Measurements from ENCODE around the gene RHCG. TPM values are rescaled to one million over a fixed set of nuclear protein-coding genes. Genes with fewer than 3 reads are reported as not detected.

RHCG gene
- total RNA-seq, 3 donors from 2014 or later = not detected

DNA sequence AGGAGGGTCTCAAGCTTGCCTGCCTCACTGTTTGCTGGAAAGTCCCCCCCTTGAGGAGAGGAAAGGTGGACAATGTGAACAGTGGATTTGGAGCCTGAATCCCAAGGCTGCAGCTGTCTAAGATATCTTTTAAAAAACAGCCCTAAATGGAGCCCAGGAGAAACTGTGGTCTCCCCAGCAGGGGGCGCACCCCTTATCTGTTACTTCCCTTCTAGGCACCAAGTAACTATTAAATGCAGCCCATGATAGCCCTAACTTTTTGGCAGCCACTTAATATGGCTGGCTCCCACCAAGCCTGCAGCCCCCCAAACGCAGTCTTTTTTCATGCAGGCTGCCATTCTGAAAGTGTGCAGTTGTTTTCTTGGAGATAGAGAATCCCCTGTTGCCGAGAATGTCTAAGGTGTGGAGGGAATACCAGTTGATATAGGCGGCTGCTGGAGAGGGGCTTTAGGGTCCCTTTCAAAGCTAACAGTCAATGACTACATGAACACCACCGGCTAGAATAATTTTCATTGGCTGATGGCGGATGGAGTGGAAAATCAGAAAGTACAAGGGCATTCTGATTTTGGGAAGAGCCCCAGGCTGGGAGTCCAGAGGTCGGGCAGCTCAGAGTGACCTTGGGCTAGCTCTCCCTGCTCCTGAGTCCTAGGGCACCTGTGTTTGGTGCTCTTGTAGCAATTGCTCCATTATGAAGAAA, 1.3 kb downstream of the RHCG start:
- Mint-ChIP-seq H3K4me3 (no peak overlapping the region), H3K36me3 (ENCODE audit: insufficient read depth) (no peaks in the 10 kb centered on the region), H3K9me3 (no peaks in the 10 kb centered on the region), H3K27me3 (ENCODE audit: low read depth) (peaks cover 70% of the 10 kb centered on the region), H3K4me1 (ENCODE audit: low read depth) (peaks cover 9% of the 10 kb centered on the region)
- ATAC-seq (no peak), DNase-seq (no peak)

DNA sequence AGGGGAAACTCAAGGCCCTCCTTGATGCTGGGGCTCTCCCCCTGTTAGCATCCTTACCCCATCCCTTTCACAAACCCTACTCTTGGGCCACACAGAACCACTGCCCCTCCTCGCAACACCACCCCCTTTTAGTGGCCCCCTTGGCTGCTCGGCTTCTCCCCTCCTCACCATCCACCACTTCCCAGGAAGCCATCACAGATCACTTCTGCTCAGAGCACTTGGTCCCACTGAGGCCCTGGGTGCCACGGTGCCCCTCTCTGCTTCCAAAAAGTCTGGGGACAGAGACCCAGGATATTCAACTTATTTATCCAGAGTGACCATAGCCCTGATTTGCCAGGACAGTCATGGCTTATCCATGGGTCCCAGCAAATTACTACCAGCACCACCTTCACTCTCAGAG, 2.4 kb downstream of the RHCG start:
- H3K36me3 Mint-ChIP-seq (ENCODE audit: insufficient read depth) = no peaks in the 10 kb centered on the region
- H3K9me3 Mint-ChIP-seq = no peaks in the 10 kb centered on the region
- peaks cover 9% of the 10 kb centered on the region for H3K4me1 Mint-ChIP-seq (ENCODE audit: low read depth)
- no peak for ATAC-seq
- no peak for DNase-seq
- H3K4me3 Mint-ChIP-seq = no peak overlapping the region
- H3K27me3 Mint-ChIP-seq (ENCODE audit: low read depth) = peaks cover 64% of the 10 kb centered on the region

DNA sequence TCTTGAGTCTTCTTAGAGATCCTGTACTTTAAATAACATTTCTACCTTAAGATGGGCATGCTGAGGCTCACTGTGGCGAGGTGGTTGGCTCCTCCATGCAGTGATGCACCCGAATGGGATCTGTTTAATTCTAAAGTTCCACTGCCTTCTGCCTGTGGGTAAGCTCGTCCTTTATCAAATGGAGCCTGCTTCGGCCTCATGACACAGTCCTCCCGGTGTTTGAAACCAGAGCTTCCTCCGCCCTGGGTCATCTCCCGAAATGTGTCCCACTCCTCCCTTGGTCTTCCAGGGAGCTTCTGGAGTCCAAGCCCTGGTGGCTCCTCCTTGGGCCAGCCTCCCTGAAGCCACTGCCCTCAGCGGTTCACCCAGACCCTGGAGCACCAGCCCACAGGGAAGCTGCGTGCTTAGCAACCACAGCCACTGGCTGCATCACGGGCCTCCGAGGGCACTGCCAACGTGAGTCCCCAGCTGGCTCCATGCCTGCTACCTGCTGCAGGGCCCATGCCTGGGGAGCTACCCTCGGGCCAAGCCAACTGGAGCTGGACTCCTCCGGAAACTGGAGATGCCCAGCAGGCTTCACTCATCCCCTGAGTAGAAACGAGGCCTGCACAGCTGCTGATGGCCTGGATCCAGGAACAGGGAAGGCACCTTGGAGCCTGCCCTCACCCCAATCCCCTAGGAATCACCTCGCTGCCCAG, 3.3 kb downstream of the RHCG start:
- Mint-ChIP-seq H3K9me3 (no peaks in the 10 kb centered on the region), H3K4me1 (ENCODE audit: low read depth) (peaks cover 9% of the 10 kb centered on the region), H3K27me3 (ENCODE audit: low read depth) (peaks cover 55% of the 10 kb centered on the region), H3K4me3 (no peak overlapping the region), H3K36me3 (ENCODE audit: insufficient read depth) (no peaks in the 10 kb centered on the region)
- no peak for DNase-seq
- ATAC-seq = no peak

DNA sequence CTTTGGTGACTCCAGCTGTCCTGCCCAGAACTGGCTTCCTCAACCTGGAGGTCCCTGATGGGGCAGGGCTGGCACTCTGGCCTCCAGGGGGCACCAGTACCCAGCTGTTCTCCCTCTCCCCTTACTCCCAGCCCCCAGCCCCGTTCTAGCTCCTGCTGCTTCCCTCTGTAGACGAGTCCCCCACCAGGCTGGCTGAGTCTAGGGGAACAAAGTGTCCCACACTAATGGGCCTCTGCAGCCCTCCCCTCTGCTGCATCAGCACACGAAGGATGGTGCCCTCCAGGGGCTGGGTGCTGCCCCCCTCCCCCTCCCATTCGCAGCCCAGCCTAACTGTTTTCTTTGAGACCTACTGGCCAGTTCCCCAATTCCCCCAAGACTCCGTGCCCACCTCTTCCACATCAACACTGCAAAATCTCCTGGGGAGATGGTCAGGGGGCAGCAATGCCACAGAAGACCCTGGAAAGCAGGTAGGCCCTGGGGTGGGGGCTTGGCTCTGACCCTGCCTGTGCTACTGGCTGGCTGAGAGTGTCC, 4.2 kb downstream of the RHCG start:
- H3K4me1 Mint-ChIP-seq (ENCODE audit: low read depth) = peaks cover 9% of the 10 kb centered on the region
- H3K27me3 Mint-ChIP-seq (ENCODE audit: low read depth) = peaks cover 61% of the 10 kb centered on the region
- DNase-seq = no peak

DNA sequence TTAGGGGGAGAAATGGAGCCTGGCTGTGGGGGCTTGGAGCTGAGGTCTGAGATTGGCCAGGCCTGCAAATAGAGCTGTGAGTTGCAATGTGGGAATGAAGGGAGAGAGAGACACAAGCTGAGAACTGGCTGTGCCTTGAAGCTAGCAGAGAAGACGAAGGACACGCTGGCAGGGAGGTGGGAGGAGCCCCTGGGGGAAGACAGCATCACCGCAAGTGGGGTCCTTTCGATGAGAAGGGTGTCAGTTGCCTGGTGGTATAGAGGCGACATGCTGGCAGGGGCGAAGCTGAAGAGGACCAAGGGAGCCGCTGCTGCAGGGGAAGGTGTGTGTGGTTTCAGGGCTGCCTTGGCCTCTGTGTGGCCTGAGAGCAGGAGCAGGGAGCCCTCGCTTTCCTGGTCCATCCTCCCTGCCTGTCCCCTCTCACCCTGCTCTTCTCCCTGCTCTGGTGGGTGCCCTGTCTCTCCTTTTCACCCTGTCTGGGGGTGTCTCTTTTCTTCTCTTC, 5.5 kb downstream of the RHCG start:
- Mint-ChIP-seq H3K9me3 (no peaks in the 10 kb centered on the region), H3K27me3 (ENCODE audit: low read depth) (peaks cover 58% of the 10 kb centered on the region), H3K4me1 (ENCODE audit: low read depth) (peaks cover 8% of the 10 kb centered on the region), H3K4me3 (no peak overlapping the region), H3K36me3 (ENCODE audit: insufficient read depth) (no peaks in the 10 kb centered on the region)
- DNase-seq (no peak), ATAC-seq (no peak)

More for the DNA sequence above, 4.2 kb downstream of the RHCG start:
- ATAC-seq = no peak
- Mint-ChIP-seq H3K9me3 (no peaks in the 10 kb centered on the region), H3K4me3 (no peak overlapping the region), H3K36me3 (ENCODE audit: insufficient read depth) (no peaks in the 10 kb centered on the region)

DNA sequence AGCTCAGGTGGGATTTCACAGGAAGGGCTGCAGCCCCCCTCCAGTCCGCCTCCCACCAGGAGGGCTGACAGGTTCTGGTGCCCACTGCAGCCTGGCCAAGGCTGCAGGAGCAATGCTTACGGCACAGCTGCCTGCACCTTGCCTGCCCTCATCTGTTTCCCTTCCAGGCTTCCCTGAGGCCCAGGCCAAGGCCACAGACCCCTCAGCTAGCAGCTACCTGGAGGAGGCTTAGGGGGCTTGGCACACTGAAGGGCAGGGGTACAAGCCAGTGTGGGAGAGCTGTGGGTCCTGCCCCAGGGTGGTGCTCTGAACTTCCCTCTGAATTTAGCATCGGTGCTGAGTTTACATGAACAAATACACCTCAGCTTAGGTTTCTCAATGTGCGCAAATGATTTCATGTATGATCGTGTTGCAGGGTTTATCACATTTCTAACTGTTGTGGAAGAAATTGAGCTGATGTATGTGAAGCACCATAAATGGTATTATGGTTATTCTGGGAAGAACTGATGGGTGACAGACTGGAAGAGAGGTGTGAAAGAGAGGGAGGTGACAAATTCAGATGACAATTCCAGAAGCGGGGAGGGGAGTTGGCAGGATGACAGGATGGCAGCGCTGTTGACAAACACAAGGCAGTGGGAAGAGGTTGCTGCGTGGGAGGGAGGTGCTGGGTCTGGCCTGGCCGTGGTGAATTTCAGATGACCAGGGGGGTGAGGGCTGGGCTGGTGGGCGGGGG, 6.1 kb downstream of the RHCG start:
- Mint-ChIP-seq H3K4me1 (ENCODE audit: low read depth) (peaks cover 8% of the 10 kb centered on the region), H3K9me3 (no peaks in the 10 kb centered on the region), H3K36me3 (ENCODE audit: insufficient read depth) (no peaks in the 10 kb centered on the region), H3K4me3 (no peak overlapping the region), H3K27me3 (ENCODE audit: low read depth) (peaks cover 58% of the 10 kb centered on the region)
- DNase-seq (no peak), ATAC-seq (no peak)

DNA sequence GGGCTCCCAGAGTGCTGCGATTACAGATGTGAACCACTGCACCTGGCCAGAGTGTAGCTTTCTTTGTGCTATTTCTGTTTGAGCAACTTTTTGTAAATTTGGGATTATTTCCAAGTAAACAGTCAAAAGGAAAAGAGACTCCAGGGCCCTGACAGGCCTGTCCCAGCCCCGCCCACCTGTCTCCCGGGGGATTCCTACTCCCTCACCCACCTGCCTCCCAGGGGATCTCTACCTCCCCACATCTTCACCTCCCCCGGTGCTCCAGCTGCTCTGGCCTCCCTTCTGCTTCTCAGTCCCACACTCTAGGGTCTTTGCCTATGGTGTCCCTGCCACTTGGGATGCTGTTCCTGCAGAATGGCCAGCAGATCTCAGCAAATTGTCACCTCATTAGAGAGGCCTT, 7.0 kb downstream of the RHCG start:
- Mint-ChIP-seq H3K4me3 (no peak overlapping the region), H3K27me3 (ENCODE audit: low read depth) (peaks cover 52% of the 10 kb centered on the region), H3K4me1 (ENCODE audit: low read depth) (peaks cover 8% of the 10 kb centered on the region), H3K36me3 (ENCODE audit: insufficient read depth) (no peaks in the 10 kb centered on the region), H3K9me3 (no peaks in the 10 kb centered on the region)
- DNase-seq (no peak), ATAC-seq (no peak)

DNA sequence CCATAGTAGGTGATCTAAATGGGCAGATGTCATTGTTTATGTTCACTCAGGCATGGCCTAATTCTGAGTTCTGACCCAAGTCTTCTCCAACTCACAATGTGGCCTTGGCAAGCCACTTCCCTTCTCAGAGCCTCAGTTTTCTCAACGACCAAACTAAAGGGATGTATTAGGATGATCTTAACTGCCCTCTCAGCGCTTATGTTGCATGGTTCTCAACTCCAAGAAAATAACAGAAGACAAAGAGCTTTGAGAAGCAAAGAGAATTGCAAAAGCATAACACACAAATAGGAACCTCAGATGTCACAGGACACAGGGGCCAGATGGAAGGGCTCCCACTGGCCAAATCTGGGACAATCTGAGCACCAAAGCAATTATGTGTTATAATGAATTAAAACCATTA, 8.6 kb downstream of the RHCG start:
- peaks cover 61% of the 10 kb centered on the region for H3K27me3 Mint-ChIP-seq (ENCODE audit: low read depth)

DNA sequence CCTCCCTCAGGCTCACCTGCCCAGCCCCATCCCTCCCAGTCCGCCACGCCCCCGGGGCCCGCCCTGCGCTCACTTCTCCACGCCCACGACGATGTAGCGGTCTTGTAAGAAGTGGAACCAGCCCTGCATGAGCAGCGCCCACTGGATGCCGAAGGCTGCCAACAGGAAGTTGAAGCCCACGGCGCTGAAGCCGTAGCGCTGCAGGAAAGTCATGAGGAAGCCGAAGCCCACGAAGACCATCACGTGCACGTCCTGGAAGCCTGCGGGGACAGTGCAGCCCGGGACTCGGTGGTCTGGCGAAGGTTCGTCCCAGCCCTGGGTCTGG, 9.7 kb downstream of the RHCG start:
- Mint-ChIP-seq H3K4me1 (ENCODE audit: low read depth) (peaks cover 8% of the 10 kb centered on the region), H3K9me3 (no peaks in the 10 kb centered on the region), H3K27me3 (ENCODE audit: low read depth) (peaks cover 60% of the 10 kb centered on the region), H3K36me3 (ENCODE audit: insufficient read depth) (no peaks in the 10 kb centered on the region), H3K4me3 (no peak overlapping the region)
- ATAC-seq (peak; percentile 67 to 72), DNase-seq (peak; percentile 24)

More for the DNA sequence above, 8.6 kb downstream of the RHCG start:
- DNase-seq (no peak), ATAC-seq (no peak)
- no peaks in the 10 kb centered on the region for H3K9me3 Mint-ChIP-seq
- H3K4me3 Mint-ChIP-seq = no peak overlapping the region
- no peaks in the 10 kb centered on the region for H3K36me3 Mint-ChIP-seq (ENCODE audit: insufficient read depth)
- H3K4me1 Mint-ChIP-seq (ENCODE audit: low read depth) = peaks cover 8% of the 10 kb centered on the region

DNA sequence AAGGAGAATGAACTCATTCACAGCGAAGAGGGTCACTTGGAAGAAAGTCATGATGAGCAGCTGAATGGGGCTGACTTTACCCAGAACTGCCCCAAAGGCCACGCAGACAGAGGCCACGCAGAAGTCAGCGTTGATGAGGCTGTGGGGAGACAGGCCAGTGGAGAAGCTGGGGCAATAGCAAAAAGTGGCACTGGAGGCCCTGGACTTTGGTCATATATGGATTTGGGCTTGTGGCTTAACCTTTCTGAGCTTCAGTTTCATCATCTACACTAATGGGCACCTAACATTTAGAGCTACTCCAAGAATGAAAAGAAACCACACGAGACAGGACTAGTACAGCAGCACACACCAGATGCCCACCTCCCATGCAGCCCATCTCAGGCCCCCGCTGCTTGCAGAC, 13.3 kb downstream of the RHCG start:
- Mint-ChIP-seq H3K36me3 (ENCODE audit: insufficient read depth) (no peaks in the 10 kb centered on the region), H3K27me3 (ENCODE audit: low read depth) (peaks cover 65% of the 10 kb centered on the region), H3K9me3 (no peaks in the 10 kb centered on the region), H3K4me3 (no peak overlapping the region), H3K4me1 (ENCODE audit: low read depth) (peaks cover 8% of the 10 kb centered on the region)
- no peak for DNase-seq
- ATAC-seq = no peak

DNA sequence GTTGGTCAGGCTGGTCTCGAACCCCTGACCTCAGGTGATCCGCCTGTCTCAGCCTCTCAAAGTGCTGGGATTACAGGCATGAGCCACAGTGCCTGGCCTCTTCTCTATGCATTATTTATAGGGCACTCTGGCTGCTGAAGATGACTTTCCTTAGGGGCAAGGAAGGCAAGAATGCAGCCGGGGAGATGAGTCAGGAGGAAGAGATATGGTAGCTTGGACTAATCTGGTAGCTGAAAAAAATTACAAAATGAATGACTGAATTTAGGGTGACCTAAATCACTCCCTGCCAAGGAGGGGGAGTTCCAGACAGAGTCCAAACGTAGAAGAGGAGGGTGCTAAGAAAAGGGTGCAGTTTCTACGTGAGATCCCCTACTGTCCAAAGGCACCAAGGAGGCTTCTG, 14.2 kb downstream of the RHCG start:
- H3K4me3 Mint-ChIP-seq = no peak overlapping the region
- H3K9me3 Mint-ChIP-seq = no peaks in the 10 kb centered on the region
- ATAC-seq (no peak), DNase-seq (no peak)
- H3K27me3 Mint-ChIP-seq (ENCODE audit: low read depth) = peaks cover 56% of the 10 kb centered on the region
- peaks cover 8% of the 10 kb centered on the region for H3K4me1 Mint-ChIP-seq (ENCODE audit: low read depth)
- H3K36me3 Mint-ChIP-seq (ENCODE audit: insufficient read depth) = no peaks in the 10 kb centered on the region

DNA sequence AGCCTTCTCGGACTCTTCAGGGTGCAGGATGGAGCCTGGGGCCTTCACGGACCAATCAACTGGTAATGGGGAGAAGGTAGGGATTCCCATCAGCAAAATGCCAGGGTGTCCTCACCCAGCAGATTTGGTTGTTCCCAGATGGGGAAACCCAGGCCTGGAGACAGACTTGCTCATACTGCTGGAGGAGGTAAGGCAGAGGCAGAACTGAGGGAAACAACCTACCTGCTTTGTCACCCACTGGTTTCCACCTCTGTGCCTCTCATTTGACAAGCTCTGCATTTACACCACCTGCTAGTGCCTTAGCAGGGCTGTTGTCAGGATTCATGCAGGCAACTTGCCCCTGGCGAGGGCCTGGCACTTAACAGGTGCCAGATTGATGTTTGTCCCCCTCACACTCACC, 15.9 kb downstream of the RHCG start:
- H3K4me1 Mint-ChIP-seq (ENCODE audit: low read depth) = no peaks in the 10 kb centered on the region
- no peak for DNase-seq
- H3K4me3 Mint-ChIP-seq = no peak overlapping the region
- no peaks in the 10 kb centered on the region for H3K36me3 Mint-ChIP-seq (ENCODE audit: insufficient read depth)
- H3K9me3 Mint-ChIP-seq = no peaks in the 10 kb centered on the region
- no peak for ATAC-seq
- H3K27me3 Mint-ChIP-seq (ENCODE audit: low read depth) = peaks cover 45% of the 10 kb centered on the region

DNA sequence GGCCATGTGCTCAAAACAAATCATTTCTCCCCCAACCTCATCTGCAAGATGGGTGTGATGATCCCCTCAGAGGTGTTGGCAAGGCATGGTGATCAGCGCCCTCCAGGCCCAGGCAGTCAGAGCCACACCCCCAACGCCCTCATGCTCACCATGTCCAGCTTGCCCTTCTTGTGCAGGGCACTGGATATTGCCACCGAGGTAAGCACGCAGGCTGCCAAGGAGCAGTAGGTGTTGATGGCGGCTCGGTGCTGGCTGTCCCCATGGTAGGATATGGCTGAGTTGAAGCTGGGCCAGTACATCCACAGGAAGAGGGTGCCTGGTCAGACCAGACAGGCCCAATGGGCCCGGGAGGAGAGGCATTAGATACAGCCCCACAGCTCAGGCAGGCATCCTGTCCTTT, 17.2 kb downstream of the RHCG start:
- Mint-ChIP-seq H3K36me3 (ENCODE audit: insufficient read depth) (no peaks in the 10 kb centered on the region), H3K4me3 (no peak overlapping the region), H3K9me3 (no peaks in the 10 kb centered on the region), H3K27me3 (ENCODE audit: low read depth) (peaks cover 39% of the 10 kb centered on the region), H3K4me1 (ENCODE audit: low read depth) (no peaks in the 10 kb centered on the region)
- DNase-seq = no peak
- ATAC-seq = no peak

DNA sequence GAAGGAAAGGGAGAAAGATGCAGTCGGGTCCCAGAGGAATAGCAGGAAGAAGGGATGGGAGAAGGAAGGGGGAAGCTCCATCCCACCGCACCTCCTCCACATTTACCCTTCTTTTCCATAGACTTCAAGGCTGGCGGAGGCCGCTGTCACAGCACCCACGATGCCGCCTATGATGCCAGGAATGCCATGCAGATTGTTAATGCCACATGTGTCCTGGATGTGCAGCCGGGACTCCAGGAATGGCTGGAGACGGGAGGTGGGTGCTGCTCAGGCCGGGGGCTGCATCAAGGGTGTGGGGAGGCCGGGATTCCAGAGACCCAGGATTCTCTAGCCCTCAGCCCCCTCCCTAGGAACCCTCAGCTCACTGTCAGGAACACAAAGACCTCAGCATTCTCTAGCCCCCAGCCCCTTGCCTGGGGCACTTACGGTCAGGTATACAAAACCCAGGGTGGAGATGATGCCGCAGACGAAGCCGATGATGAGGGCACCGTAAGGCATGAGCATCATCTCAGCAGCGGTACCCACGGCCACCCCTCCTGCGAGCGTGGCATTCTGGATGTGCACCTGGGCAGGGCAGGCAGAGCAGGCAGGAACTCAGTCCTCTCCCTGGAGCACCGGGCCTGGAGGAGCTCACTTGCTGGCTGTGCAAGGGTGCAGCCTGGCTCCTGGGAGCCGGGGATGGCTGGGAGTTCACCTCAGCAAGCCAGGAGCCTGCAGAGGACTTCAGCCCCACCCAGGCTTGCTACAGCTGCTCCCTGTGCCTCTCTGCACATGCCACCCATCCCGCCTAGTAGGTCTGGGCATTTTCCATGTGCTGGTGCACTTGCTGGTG, 18.8 kb downstream of the RHCG start:
- Mint-ChIP-seq H3K36me3 (ENCODE audit: insufficient read depth) (no peaks in the 10 kb centered on the region), H3K27me3 (ENCODE audit: low read depth) (peaks cover 24% of the 10 kb centered on the region), H3K4me1 (ENCODE audit: low read depth) (no peaks in the 10 kb centered on the region), H3K4me3 (no peak overlapping the region), H3K9me3 (no peaks in the 10 kb centered on the region)
- ATAC-seq = no peak
- DNase-seq = no peak

Measured in activated T-cell treated with anti-CD3 and anti-CD28 coated beads, Interleukin-2, amount 50 U/mL, for 4 hours (primary cell).